SKM-1 treated with dmso at 0.1 percent for 144 hours (cell line): Measurements from ENCODE around the gene CDR2L.
"Not testable (repeated sequence)": the region's sequence is repeated elsewhere in the genome, so short reads cannot be mapped to it uniquely, and the experiment has no call there.

Experiments
- DNase-seq: peaks from one replicate; lab custom pipeline; 2025; ENCODE audit not compliant: unreplicated experiment; lab: John Stamatoyannopoulos, UW

The CDR2L gene

GRCh38 chr17:74981318-74981978 is 6.0 kb upstream of the CDR2L start:
- DNase-seq: no peak

GRCh38 chr17:74981979-74982662 is 5.3 kb upstream of the CDR2L start:
- DNase-seq: peak; percentile 43

GRCh38 chr17:74982663-74983313 is 4.6 kb upstream of the CDR2L start:
- DNase-seq: not testable (repeated sequence)

GRCh38 chr17:74986206-74986576 is 1.2 kb upstream of the CDR2L start:
- no peak for DNase-seq

- peak; percentile 25 for DNase-seq
These were observed 678 bp downstream of the CDR2L start for GRCh38 chr17:74987909-74988711.

GRCh38 chr17:74990581-74991105 is 3.2 kb downstream of the CDR2L start:
- DNase-seq: no peak

- no peak for DNase-seq
These were observed 4.8 kb downstream of the CDR2L start for GRCh38 chr17:74992223-74992622.

GRCh38 chr17:74994440-74994839 is 7.0 kb downstream of the CDR2L start:
- DNase-seq: no peak

GRCh38 chr17:74995847-74996246 is 8.4 kb downstream of the CDR2L start:
- no peak for DNase-seq

GRCh38 chr17:74998783-74999182 is 11.4 kb downstream of the CDR2L start:
- DNase-seq: no peak

- DNase-seq: no peak
These were observed 12.1 kb downstream of the CDR2L start for GRCh38 chr17:74999523-74999922.

GRCh38 chr17:75001915-75002843 is 14.7 kb downstream of the CDR2L start:
- DNase-seq: no peak

GRCh38 chr17:75003070-75003956 is 15.9 kb downstream of the CDR2L start:
- no peak for DNase-seq

GRCh38 chr17:75003957-75004355 is 16.5 kb downstream of the CDR2L start:
- no peak for DNase-seq

- no peak for DNase-seq
These were observed 16.9 kb downstream of the CDR2L start for GRCh38 chr17:75004371-75004770.

GRCh38 chr17:75005291-75005690 is 17.9 kb downstream of the CDR2L start:
- no peak for DNase-seq

GRCh38 chr17:75006084-75006483 is 18.7 kb downstream of the CDR2L start:
- DNase-seq: not testable (repeated sequence)

- no peak for DNase-seq
These were observed 19.2 kb downstream of the CDR2L start for GRCh38 chr17:75006653-75007052.

GRCh38 chr17:75008373-75008772 is 20.9 kb downstream of the CDR2L start:
- no peak for DNase-seq
